Stomach (tissue), 9 donors: ENCODE measurements around the gene RBBP8NL. TPM values are rescaled to one million over a fixed set of nuclear protein-coding genes. Genes with fewer than 3 reads are reported as not detected.

Experiments
- DNase-seq, 2 donors: peaks; one replicate each; pipeline versions ENCODE4 v3.0.0 to v3.0.0-alpha.2; 2013 to 2019
- H3K27ac ChIP-seq, 5 donors: fragments of 200-600 bp in 4 of 5; sonication (generic) in 4 of 5; one replicate each; pipeline ENCODE4 v1.5.1; 2013 to 2019; ENCODE audit warnings: mild to moderate bottlenecking in 1 of 5, moderate library complexity in 1 of 5
- H3K27me3 ChIP-seq, 3 donors: fragments of 200-600 bp; sonication (generic); one replicate each; pipeline ENCODE4 v1.5.1; 2017 to 2019; ENCODE audit warnings: mixed run types in 1 of 3
- H3K36me3 ChIP-seq, 4 donors: fragments of 200-600 bp; sonication (generic); 1 replicate in 3 of 4; 2 replicates in 1 of 4; pipeline ENCODE4 v1.5.1; 2016 to 2019
- H3K4me1 ChIP-seq, 4 donors: fragments of 200-600 bp; sonication (generic); one replicate each; pipeline ENCODE4 v1.5.1; 2016 to 2019
- H3K4me3 ChIP-seq, 4 donors: fragments of 200-600 bp; sonication (generic) in 3 of 4; one replicate each; pipeline ENCODE4 v1.5.1; 2016 to 2019; ENCODE audit warnings: mild to moderate bottlenecking in 1 of 4
- H3K9me3 ChIP-seq, 4 donors: fragments of 200-600 bp; sonication (generic); one replicate each; pipeline ENCODE4 v1.5.1; 2016 to 2019
- CTCF ChIP-seq, 7 experiments: fragments of 450-650 bp in 4 of 7; fragments of 200-600 bp in 3 of 7; sonication (generic) in 3 of 7; IDR thresholded peaks; one replicate each; pipeline ENCODE4 v1.5.1; 2016 to 2019; ENCODE audit warnings: antibody characterized with exemption in 7 of 7, control low read depth in 2 of 7, mild to moderate bottlenecking in 1 of 7
- EP300 ChIP-seq: sonication (generic); formaldehyde crosslinking; IDR thresholded peaks from one replicate; pipeline ENCODE4 v1.6.1; 2017; ENCODE audit warnings: antibody characterized with exemption
- POLR2A ChIP-seq, 4 donors: fragments of 450-650 bp; IDR thresholded peaks; one replicate each; pipeline ENCODE4 v1.6.1; 2016; ENCODE audit warnings: antibody characterized with exemption in 4 of 4, control low read depth in 2 of 4, mild to moderate bottlenecking in 1 of 4, moderate library complexity in 1 of 4
- POLR2AphosphoS5 ChIP-seq, 3 donors: sonication (generic); formaldehyde crosslinking; IDR thresholded peaks; one replicate each; pipeline ENCODE4 v1.6.1; 2016; ENCODE audit warnings: antibody characterized with exemption in 3 of 3
- WGBS, 5 donors: extraction: QIAGEN DNeasy Blood & Tissue Kit in 3 of 5; methylation state at CpG; one replicate each; pipeline versions ENCODE4 v1.1.5 to v1.1.7; 2013 to 2018; 5-methylcytosine and 5-hydroxymethylcytosine counted together
- intact Hi-C: fragments of 100-400 bp; cut with DNase I; formaldehyde crosslinking; loops from one replicate; pipeline ENCODE4 v1.15.1; 2023; ENCODE audit warnings: low total_unique reads
- polyA plus RNA-seq, 3 donors: library from polyadenylated mRNA; stranded (reverse); fragments of 200-250 nt; gene quantifications; one replicate each; pipeline ENCODE4 v1.2.3, GENCODE V29; 2013
- total RNA-seq, 5 donors: library from RNA; depleted of rRNA; stranded (reverse); fragments of >200 nt; gene quantifications; one replicate each; pipeline versions ENCODE4 v1.1.0 to v1.2.3, GENCODE V29; 2014 to 2016
- donor health status: healthy with polysubstance abuse.
- donor health status: Bipolar disorder and iron deficiency.
- donor health status: healthy.

RBBP8NL gene
- total and polyA plus RNA-seq, 8 donors, result 0.45 to 8.0 (median 2.2) TPM; not detected in 2

GRCh38 chr20:62388839-62389600 is 38.3 kb downstream of the RBBP8NL start:
- WGBS, 5 donors, result 70 to 77% (median 72%) methylated on average over 9 to 11 of the region's 11 CpGs
- Histone ChIP-seq H3K27ac (no peak overlapping the region), H3K4me1 (peaks cover 19 to 44% (median 33%) of the 10 kb centered on the region in 4 donors), H3K9me3 (no peaks in the 10 kb centered on the region), H3K4me3 (no peak overlapping the region), H3K27me3 (no peaks in the 10 kb centered on the region), H3K36me3 (peaks cover 14 to 62% (median 59%) of the 10 kb centered on the region in 4 donors)
- no peak for DNase-seq
- TF ChIP-seq POLR2A (IDR thresholded peaks at IDR 0.05) (no peak), POLR2AphosphoS5 (IDR thresholded peaks at IDR 0.05) (no peak), EP300 (no peak), CTCF (IDR thresholded peaks at IDR 0.05) (no peak)
- intact Hi-C loops, result no loop called here

DNA sequence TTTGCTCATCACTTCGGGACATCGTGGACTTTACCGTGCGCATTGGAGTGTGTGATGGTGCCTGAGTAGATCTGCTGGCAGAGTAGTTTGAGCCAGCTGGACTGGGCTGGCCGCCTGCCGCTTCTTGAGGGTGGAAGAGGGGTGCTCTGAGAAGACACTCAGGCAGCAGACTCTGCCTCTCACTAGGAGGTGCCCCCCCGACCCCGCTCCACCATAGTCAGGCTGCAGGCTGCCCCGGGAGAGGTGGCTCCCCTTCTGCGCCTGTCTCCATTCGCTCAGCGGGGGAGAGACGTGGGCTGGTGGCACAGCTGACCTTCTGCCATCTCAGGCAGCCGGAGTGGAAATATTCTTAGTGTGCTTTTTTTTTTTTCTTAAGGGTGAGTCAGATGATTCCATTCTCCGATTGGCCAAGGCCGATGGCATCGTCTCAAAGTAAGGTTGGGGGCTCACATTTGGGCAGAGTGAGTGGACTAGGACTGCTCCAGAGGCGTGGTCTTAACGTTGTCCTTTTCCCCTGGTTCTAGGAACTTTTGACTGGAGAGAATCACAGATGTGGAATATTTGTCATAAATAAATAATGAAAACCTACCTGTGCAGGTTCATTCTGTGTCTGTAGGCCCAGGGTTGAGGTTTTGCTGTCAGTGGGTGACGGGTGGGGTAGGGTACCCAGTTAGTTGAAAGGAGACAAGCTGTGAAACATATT is 39.3 kb downstream of the RBBP8NL start:
- Histone ChIP-seq H3K36me3 (peaks cover 14 to 53% (median 50%) of the 10 kb centered on the region in 4 donors), H3K4me3 (peak overlapping the region; percentile 98 to 99 (median 99)), H3K9me3 (no peaks in the 10 kb centered on the region), H3K27ac (peak overlapping the region in 2 of 5 donors; percentile 98 to 99), H3K4me1 (peaks cover 19 to 44% (median 33%) of the 10 kb centered on the region in 4 donors), H3K27me3 (no peaks in the 10 kb centered on the region)
- no peak for TF ChIP-seq POLR2A (IDR thresholded peaks at IDR 0.05)
- TF ChIP-seq CTCF (IDR thresholded peaks at IDR 0.05), result no peak
- TF ChIP-seq POLR2AphosphoS5 (IDR thresholded peaks at IDR 0.05), result no peak
- TF ChIP-seq EP300, result no peak
- no peak for DNase-seq
- intact Hi-C loops, result no loop called here
- 44 to 68% (median 53%) methylated on average over 9 to 20 of the region's 20 CpGs for whole genome bisulfite sequencing, 5 donors

- Histone ChIP-seq H3K4me3 (peak overlapping the region; percentile 98 to 99 (median 99)), H3K27ac (peak overlapping the region; percentile 98 to 99 (median 98)), H3K4me1 (peaks cover 24 to 51% (median 38%) of the 10 kb centered on the region in 4 donors), H3K36me3 (peaks cover 14 to 46% (median 43%) of the 10 kb centered on the region in 4 donors), H3K9me3 (no peaks in the 10 kb centered on the region), H3K27me3 (no peaks in the 10 kb centered on the region)
- peak in 1 of 2 donors; percentile 26 for DNase-seq
- 0 to 3% (median 2%) methylated on average over 30 to 47 of the region's 47 CpGs for WGBS, 5 donors
- intact Hi-C loops, result no loop called here
- TF ChIP-seq CTCF (IDR thresholded peaks at IDR 0.05), result no peak
These were observed 40.0 kb downstream of the RBBP8NL start for GRCh38 chr20:62387219-62387913.
